ENCODE data around the gene HDGFL3. TPM values are rescaled to one million over a fixed set of nuclear protein-coding genes. Genes with fewer than 3 reads are reported as not detected.

The HDGFL3 gene
- total RNA-seq, 1 donor from 2014 or later: 84.3 TPM

DNA sequence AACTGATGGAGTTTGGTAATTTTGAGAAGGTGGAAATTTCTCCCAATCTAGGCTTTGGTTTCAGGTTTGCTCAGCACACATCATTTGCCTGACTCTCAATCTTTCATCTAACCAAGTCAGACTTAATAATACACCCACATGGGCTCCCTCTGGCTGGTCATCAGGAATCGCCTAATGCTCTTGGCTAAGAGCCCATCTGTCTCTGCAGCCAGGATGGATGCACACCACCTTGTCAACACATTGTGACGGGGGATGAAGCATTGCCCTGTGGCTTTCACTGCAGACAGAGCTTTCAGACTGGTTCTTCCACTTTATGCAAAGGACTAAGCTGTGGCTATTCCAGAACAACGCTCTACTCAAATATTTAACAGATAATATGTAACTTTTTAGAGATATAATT, 3.0 kb upstream of the HDGFL3 start:
- no peak for DNase-seq (ENCODE audit: low spot score)
- Mint-ChIP-seq H3K4me1 (ENCODE audit: low read depth) (peaks cover 9% of the 10 kb centered on the region), H3K27me3 (ENCODE audit: low read depth) (no peaks in the 10 kb centered on the region), H3K9me3 (ENCODE audit: low read depth) (peaks cover 4% of the 10 kb centered on the region), H3K4me3 (ENCODE audit: unreplicated experiment) (no peak overlapping the region), H3K36me3 (ENCODE audit: low read depth) (no peaks in the 10 kb centered on the region), H3K27ac (ENCODE audit: unreplicated experiment) (no peak overlapping the region)
- TF ChIP-seq, protein P1, sequence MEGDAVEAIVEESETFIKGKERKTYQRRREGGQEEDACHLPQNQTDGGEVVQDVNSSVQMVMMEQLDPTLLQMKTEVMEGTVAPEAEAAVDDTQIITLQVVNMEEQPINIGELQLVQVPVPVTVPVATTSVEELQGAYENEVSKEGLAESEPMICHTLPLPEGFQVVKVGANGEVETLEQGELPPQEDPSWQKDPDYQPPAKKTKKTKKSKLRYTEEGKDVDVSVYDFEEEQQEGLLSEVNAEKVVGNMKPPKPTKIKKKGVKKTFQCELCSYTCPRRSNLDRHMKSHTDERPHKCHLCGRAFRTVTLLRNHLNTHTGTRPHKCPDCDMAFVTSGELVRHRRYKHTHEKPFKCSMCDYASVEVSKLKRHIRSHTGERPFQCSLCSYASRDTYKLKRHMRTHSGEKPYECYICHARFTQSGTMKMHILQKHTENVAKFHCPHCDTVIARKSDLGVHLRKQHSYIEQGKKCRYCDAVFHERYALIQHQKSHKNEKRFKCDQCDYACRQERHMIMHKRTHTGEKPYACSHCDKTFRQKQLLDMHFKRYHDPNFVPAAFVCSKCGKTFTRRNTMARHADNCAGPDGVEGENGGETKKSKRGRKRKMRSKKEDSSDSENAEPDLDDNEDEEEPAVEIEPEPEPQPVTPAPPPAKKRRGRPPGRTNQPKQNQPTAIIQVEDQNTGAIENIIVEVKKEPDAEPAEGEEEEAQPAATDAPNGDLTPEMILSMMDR (IDR thresholded peaks at IDR 0.05): no peak

DNA sequence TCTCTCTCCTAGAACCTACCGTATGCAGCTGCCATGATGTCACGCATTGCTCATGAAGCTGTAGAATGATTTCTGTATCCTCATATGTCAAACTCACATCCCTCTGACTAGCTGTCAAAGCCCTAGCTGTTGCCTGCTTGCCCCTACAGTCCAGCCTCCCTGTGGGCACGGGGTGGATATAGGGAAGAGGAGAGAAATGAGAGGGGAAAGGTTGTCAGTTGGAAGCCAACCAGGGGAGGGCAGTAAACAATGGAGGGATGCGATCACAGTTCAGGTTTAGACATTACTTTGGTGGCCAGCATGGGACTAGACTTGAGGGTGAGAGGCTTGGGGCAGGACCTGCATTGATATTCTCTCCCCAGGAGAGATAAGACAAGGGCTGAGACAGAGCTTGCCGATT, 1.7 kb upstream of the HDGFL3 start:
- H3K4me1 Mint-ChIP-seq (ENCODE audit: low read depth): peaks cover 22% of the 10 kb centered on the region
- H3K27ac Mint-ChIP-seq (ENCODE audit: unreplicated experiment): no peak overlapping the region
- no peaks in the 10 kb centered on the region for H3K36me3 Mint-ChIP-seq (ENCODE audit: low read depth)
- H3K4me3 Mint-ChIP-seq (ENCODE audit: unreplicated experiment): no peak overlapping the region
- TF ChIP-seq, protein P1 (IDR thresholded peaks at IDR 0.05): no peak
- H3K9me3 Mint-ChIP-seq (ENCODE audit: low read depth): no peaks in the 10 kb centered on the region
- no peak for DNase-seq (ENCODE audit: low spot score)
- no peaks in the 10 kb centered on the region for H3K27me3 Mint-ChIP-seq (ENCODE audit: low read depth)

DNA sequence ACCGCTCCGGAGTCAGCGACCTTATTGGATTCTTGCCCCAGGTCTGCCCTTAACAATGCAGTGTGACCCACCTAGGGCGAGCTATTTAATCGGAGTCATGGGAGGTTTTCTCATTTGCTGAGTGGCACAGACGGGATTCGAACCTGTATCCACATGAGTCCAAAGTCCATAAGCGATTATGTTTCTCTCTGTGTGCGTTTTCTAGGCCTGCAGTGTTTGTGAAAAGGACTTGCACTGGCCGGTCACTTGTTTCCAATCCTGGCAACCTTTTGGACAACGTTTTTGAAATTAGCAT, 691 bp upstream of the HDGFL3 start:
- peaks cover 28% of the 10 kb centered on the region for H3K4me1 Mint-ChIP-seq (ENCODE audit: low read depth)
- H3K36me3 Mint-ChIP-seq (ENCODE audit: low read depth): no peaks in the 10 kb centered on the region
- TF ChIP-seq, protein P1 (IDR thresholded peaks at IDR 0.05): no peak
- no peaks in the 10 kb centered on the region for H3K9me3 Mint-ChIP-seq (ENCODE audit: low read depth)
- H3K4me3 Mint-ChIP-seq (ENCODE audit: unreplicated experiment): no peak overlapping the region
- H3K27ac Mint-ChIP-seq (ENCODE audit: unreplicated experiment): no peak overlapping the region
- no peak for DNase-seq (ENCODE audit: low spot score)
- H3K27me3 Mint-ChIP-seq (ENCODE audit: low read depth): no peaks in the 10 kb centered on the region

DNA sequence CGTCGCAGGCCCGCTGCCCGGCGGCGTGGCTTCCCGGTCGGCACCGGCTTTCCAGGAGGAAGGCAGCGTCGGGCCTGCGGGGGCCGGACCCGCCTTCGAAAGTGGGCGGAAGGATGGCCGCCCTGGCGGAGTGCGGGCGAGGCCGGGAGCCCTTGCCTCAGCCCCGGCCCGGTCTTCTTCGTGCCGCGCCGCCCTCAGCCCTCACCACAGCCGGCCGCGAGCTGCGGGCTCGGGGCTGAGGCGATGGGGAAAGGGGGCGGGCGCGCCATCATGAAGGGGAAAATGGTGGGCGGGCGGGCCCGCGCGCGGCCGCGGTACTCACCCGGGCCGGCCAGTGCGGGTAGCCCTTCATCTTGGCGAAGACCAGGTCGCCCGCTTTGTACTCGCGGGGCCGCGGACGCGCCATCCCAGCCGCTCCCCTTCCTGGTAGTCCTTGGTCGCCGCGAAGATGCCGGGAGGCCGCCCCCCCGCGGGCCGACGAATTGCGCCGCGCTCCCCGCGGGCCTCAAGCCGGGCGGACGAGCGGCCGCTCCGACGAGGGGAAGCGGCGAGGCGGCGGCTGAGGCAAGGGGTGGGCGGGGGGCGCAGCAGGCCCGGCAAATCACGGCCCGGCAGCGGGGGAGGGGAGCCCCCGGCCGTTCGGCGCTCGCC, 489 bp downstream of the HDGFL3 start:
- Mint-ChIP-seq H3K27ac (ENCODE audit: unreplicated experiment) (peak overlapping the region; percentile 95), H3K27me3 (ENCODE audit: low read depth) (no peaks in the 10 kb centered on the region), H3K9me3 (ENCODE audit: low read depth) (no peaks in the 10 kb centered on the region), H3K4me1 (ENCODE audit: low read depth) (peaks cover 40% of the 10 kb centered on the region), H3K4me3 (ENCODE audit: unreplicated experiment) (peak overlapping the region; percentile 93), H3K36me3 (ENCODE audit: low read depth) (no peaks in the 10 kb centered on the region)
- TF ChIP-seq, protein P1 (IDR thresholded peaks at IDR 0.05): no peak
- no peak for DNase-seq (ENCODE audit: low spot score)

DNA sequence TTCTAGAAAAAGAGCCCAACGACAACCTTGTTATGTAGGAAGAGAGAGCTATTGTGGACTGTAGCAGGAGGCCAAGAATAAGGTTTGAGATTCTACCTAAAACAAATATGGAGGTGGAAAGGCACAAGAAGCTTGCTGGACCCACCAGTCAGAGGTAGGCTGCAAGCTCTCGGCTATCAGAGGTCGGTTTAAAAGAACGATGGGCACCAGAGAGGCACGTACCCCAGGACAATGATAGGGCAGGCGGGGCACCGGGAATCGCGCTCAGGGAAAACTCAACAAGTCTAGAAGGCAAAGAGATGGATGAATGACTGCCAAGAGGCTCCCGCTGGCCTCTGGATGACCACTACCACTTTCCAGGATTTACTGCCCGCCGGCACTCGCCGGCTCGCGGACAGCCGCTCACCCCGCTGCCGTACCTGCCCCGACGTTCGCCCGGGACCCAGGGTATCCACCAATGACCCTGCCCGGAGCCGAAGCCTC, 1.1 kb downstream of the HDGFL3 start:
- Mint-ChIP-seq H3K4me3 (ENCODE audit: unreplicated experiment) (peak overlapping the region; percentile 93), H3K36me3 (ENCODE audit: low read depth) (no peaks in the 10 kb centered on the region), H3K27ac (ENCODE audit: unreplicated experiment) (peak overlapping the region; percentile 95), H3K27me3 (ENCODE audit: low read depth) (no peaks in the 10 kb centered on the region), H3K4me1 (ENCODE audit: low read depth) (peaks cover 46% of the 10 kb centered on the region), H3K9me3 (ENCODE audit: low read depth) (no peaks in the 10 kb centered on the region)
- DNase-seq (ENCODE audit: low spot score): no peak
- TF ChIP-seq, protein P1 (IDR thresholded peaks at IDR 0.05): no peak
